PC-3 (cell line): ENCODE measurements around the gene OR13J1. TPM values are rescaled to one million over a fixed set of nuclear protein-coding genes. Genes with fewer than 3 reads are reported as not detected.

Experiments
- ATAC-seq: fragments of 200-7000 bp; cut with Tn5 transposase; 2 replicates; pipeline ENCODE4 v1.9.1; 2020; ENCODE audit warnings: mild to moderate bottlenecking, moderate library complexity
- BruUV-seq: library from RNA; stranded (reverse); fragments of 400-500 nt; replicated peaks from 2 replicates; lab custom pipeline; 2021; lab: Mats Ljungman, UMichigan
- CTCF ChIA-PET: fragments of 300-600 bp; sonication (Branson Sonifier 250); formaldehyde crosslinking; loops from one replicate; lab custom pipeline; 2022; ENCODE audit warnings: antibody characterized with exemption; lab: Charles Lee
- POLR2A ChIA-PET: fragments of 300-600 bp; sonication (Branson Sonifier 250); formaldehyde crosslinking; loops from one replicate; lab custom pipeline; 2022; ENCODE audit warnings: antibody characterized with exemption; ENCODE audit not compliant: unreplicated experiment; lab: Charles Lee
- DNase-seq: peaks from one replicate; pipeline ENCODE4 v3.0.0-alpha.2; 2015
- H2AFZ ChIP-seq: fragments of 300-600 bp; sonication (generic); 2 replicates; pipeline ENCODE4 v1.6.0; 2016; ENCODE audit warnings: antibody characterized with exemption, low read length
- H3F3A ChIP-seq: fragments of 300-600 bp; sonication (generic); one replicate; pipeline ENCODE4 v1.6.0; 2017; ENCODE audit warnings: antibody characterized with exemption, low read length, control low read depth, mild to moderate bottlenecking; ENCODE audit not compliant: unreplicated experiment
- H3K27ac ChIP-seq: fragments of 300-600 bp; sonication (generic); 2 replicates; pipeline ENCODE4 v1.5.1; 2016; ENCODE audit warnings: mild to moderate bottlenecking, low read length
- H3K27me3 ChIP-seq: fragments of 300-600 bp; sonication (generic); 2 replicates; pipeline ENCODE4 v1.6.1; 2016; ENCODE audit warnings: low read length, mixed read lengths
- H3K36me3 ChIP-seq: fragments of 300-600 bp; sonication (generic); 2 replicates; pipeline ENCODE4 v1.6.1; 2016; ENCODE audit warnings: low read depth, mixed run types, low read length, mixed read lengths
- H3K4me1 ChIP-seq: fragments of 300-600 bp; sonication (generic); 2 replicates; pipeline ENCODE4 v1.5.1; 2016; ENCODE audit warnings: low read length; ENCODE audit not compliant: insufficient read depth
- H3K4me2 ChIP-seq: fragments of 300-600 bp; sonication (generic); 2 replicates; pipeline ENCODE4 v1.6.0; 2016; ENCODE audit warnings: low read length
- H3K4me3 ChIP-seq: fragments of 300-600 bp; sonication (generic); 2 replicates; pipeline ENCODE4 v1.5.1; 2016; ENCODE audit warnings: mild to moderate bottlenecking, low read length, mixed read lengths
- H3K79me2 ChIP-seq: fragments of 300-600 bp; sonication (generic); 2 replicates; pipeline ENCODE4 v1.6.1; 2017; ENCODE audit warnings: low read length, mixed read lengths
- H3K9ac ChIP-seq: fragments of 300-600 bp; sonication (generic); 2 replicates; pipeline ENCODE4 v1.6.0; 2016; ENCODE audit warnings: mild to moderate bottlenecking, low read length
- H3K9me2 ChIP-seq: fragments of 300-600 bp; sonication (generic); replicated peaks from 2 replicates; pipeline ENCODE4 v1.6.1; 2016; ENCODE audit warnings: mixed run types, low read length, mixed read lengths
- H3K9me3 ChIP-seq: fragments of 300-600 bp; sonication (generic); 2 replicates; pipeline ENCODE4 v1.6.1; 2016; ENCODE audit warnings: low read length, mixed read lengths
- H4K20me1 ChIP-seq: fragments of 300-600 bp; sonication (generic); 2 replicates; pipeline ENCODE4 v1.6.1; 2016; ENCODE audit warnings: low read length, mixed read lengths
- CTCF ChIP-seq: fragments of 300-600 bp; sonication (generic); conservative IDR thresholded peaks from 2 replicates; pipeline ENCODE4 v1.5.1; 2017; ENCODE audit warnings: antibody characterized with exemption, low read depth, mild to moderate bottlenecking, low read length
- EZH2 ChIP-seq: fragments of 300-600 bp; sonication (generic); IDR thresholded peaks from one replicate; pipeline ENCODE4 v1.6.1; 2017; ENCODE audit warnings: antibody characterized with exemption, mild to moderate bottlenecking, low read length; ENCODE audit not compliant: unreplicated experiment
- EZH2phosphoT487 ChIP-seq: fragments of 300-600 bp; sonication (generic); IDR thresholded peaks from 2 replicates; pipeline ENCODE4 v1.6.1; 2018; ENCODE audit warnings: mild to moderate bottlenecking, antibody characterized with exemption, low read length, borderline replicate concordance
- intact Hi-C: fragments of 100-400 bp; cut with micrococcal nuclease; formaldehyde crosslinking; loops from 2 replicates; pipeline ENCODE4 v1.9.0; 2023
- total RNA-seq: library from RNA; depleted of rRNA; stranded (reverse); fragments of >200 nt; gene quantifications from 2 replicates; pipeline ENCODE4 v1.2.3, GENCODE V29; 2014

The OR13J1 gene
- total RNA-seq, 1 experiment from 2014 or later = not detected

- H4K20me1 ChIP-seq = no peaks in the 10 kb centered on the region
- no peak overlapping the region for H2AFZ ChIP-seq
- no peaks in the 10 kb centered on the region for H3K9me3 ChIP-seq
- H3K79me2 ChIP-seq = no peaks in the 10 kb centered on the region
- H3K4me1 ChIP-seq = no peaks in the 10 kb centered on the region
- no peak for DNase-seq
- intact Hi-C loops = no loop called here
- H3K4me3 ChIP-seq = no peak overlapping the region
- no peaks in the 10 kb centered on the region for H3F3A ChIP-seq
- no peak for ATAC-seq
- no peak overlapping the region for H3K9ac ChIP-seq
- no peaks in the 10 kb centered on the region for H3K27me3 ChIP-seq
- H3K9me2 ChIP-seq = no peaks in the 10 kb centered on the region
- no peak overlapping the region for H3K27ac ChIP-seq
- TF ChIP-seq EZH2 (no peak), CTCF (no peak), EZH2phosphoT487 (no peak)
- no peak overlapping the region for H3K4me2 ChIP-seq
- ChIA-PET POLR2A (no interaction called here), CTCF (no interaction called here)
- BruUV-seq = no TSS peak
- H3K36me3 ChIP-seq = no peaks in the 10 kb centered on the region
These were observed 5.4 kb downstream of the OR13J1 start for GRCh38 chr9:35864695-35865255.

- intact Hi-C loops = no loop called here
- Histone ChIP-seq H3K79me2 (no peaks in the 10 kb centered on the region), H3K4me3 (no peak overlapping the region), H3K27me3 (no peaks in the 10 kb centered on the region), H3K4me2 (no peak overlapping the region), H3K27ac (no peak overlapping the region), H3K36me3 (no peaks in the 10 kb centered on the region), H3K9me3 (no peaks in the 10 kb centered on the region), H3K4me1 (no peaks in the 10 kb centered on the region), H3K9me2 (no peaks in the 10 kb centered on the region), H3F3A (no peaks in the 10 kb centered on the region), H3K9ac (no peak overlapping the region), H2AFZ (no peak overlapping the region), H4K20me1 (no peaks in the 10 kb centered on the region)
- no peak for ATAC-seq
- no peak for TF ChIP-seq EZH2phosphoT487
- no peak for TF ChIP-seq EZH2
- TF ChIP-seq CTCF = no peak
- ChIA-PET CTCF (no interaction called here), POLR2A (no interaction called here)
- no peak for DNase-seq
- BruUV-seq = no TSS peak
These were observed 6.6 kb downstream of the OR13J1 start for GRCh38 chr9:35863583-35863982.

- ChIA-PET CTCF (no interaction called here), POLR2A (no interaction called here)
- Histone ChIP-seq H4K20me1 (no peaks in the 10 kb centered on the region), H3K27me3 (no peaks in the 10 kb centered on the region), H3K4me2 (no peak overlapping the region), H3K4me3 (no peak overlapping the region), H3K9me3 (no peaks in the 10 kb centered on the region), H3K79me2 (no peaks in the 10 kb centered on the region), H3K4me1 (no peaks in the 10 kb centered on the region), H3K9me2 (no peaks in the 10 kb centered on the region), H3K36me3 (no peaks in the 10 kb centered on the region), H3F3A (no peaks in the 10 kb centered on the region), H3K9ac (no peak overlapping the region), H3K27ac (no peak overlapping the region), H2AFZ (no peak overlapping the region)
- BruUV-seq = no TSS peak
- ATAC-seq (no peak), DNase-seq (no peak)
- intact Hi-C loops = no loop called here
- TF ChIP-seq EZH2phosphoT487 (no peak), CTCF (no peak), EZH2 (no peak)
These were observed 7.9 kb downstream of the OR13J1 start for GRCh38 chr9:35862328-35862727.
